PC-9 (cell line): Measurements from ENCODE around the gene ZBTB4. TPM values are rescaled to one million over a fixed set of nuclear protein-coding genes. Genes with fewer than 3 reads are reported as not detected.

Experiments used
- BruUV-seq: library from RNA; stranded (reverse); fragments of 400-500 nt; replicated peaks from 2 replicates; lab custom pipeline; 2021; lab: Mats Ljungman, UMichigan
- CTCF ChIA-PET: fragments of 300-600 bp; sonication (Branson Sonifier 250); formaldehyde crosslinking; loops from one replicate; lab custom pipeline; 2022; ENCODE audit warnings: antibody characterized with exemption; lab: Charles Lee
- POLR2A ChIA-PET: fragments of 300-600 bp; sonication (Branson Sonifier 250); formaldehyde crosslinking; loops from one replicate; lab custom pipeline; 2022; ENCODE audit warnings: antibody characterized with exemption; ENCODE audit not compliant: unreplicated experiment; lab: Charles Lee
- DNase-seq, 2 experiments: peaks; one replicate each; pipeline versions ENCODE4 v3.0.0 to v3.0.0-alpha.2; 2015 to 2022; ENCODE audit warnings: mixed read lengths in 1 of 2
- H2AFZ ChIP-seq: fragments of 200-600 bp; sonication (generic); 2 replicates; pipeline ENCODE4 v1.8.1; 2017; ENCODE audit warnings: antibody characterized with exemption
- H3F3A ChIP-seq: fragments of 200-600 bp; sonication (generic); 2 replicates; pipeline ENCODE4 v1.8.1; 2017; ENCODE audit warnings: antibody characterized with exemption, mild to moderate bottlenecking, low read depth; ENCODE audit not compliant: insufficient read depth
- H3K27ac ChIP-seq: fragments of 200-600 bp; sonication (generic); 2 replicates; pipeline ENCODE4 v1.6.1; 2016; ENCODE audit warnings: mixed run types
- H3K27me3 ChIP-seq: fragments of 200-600 bp; sonication (generic); 2 replicates; pipeline ENCODE4 v1.6.1; 2016; ENCODE audit warnings: low read depth, mixed run types; ENCODE audit not compliant: insufficient read depth
- H3K36me3 ChIP-seq: fragments of 200-600 bp; sonication (generic); 2 replicates; pipeline ENCODE4 v1.6.1; 2016; ENCODE audit warnings: low read depth, mixed run types
- H3K4me1 ChIP-seq: fragments of 200-600 bp; sonication (generic); replicated peaks from 2 replicates; pipeline ENCODE4 v1.6.1; 2016; ENCODE audit warnings: mixed run types; ENCODE audit not compliant: insufficient read depth
- H3K4me2 ChIP-seq: fragments of 200-600 bp; sonication (generic); 2 replicates; pipeline ENCODE4 v1.6.1; 2017; ENCODE audit warnings: mixed run types
- H3K4me3 ChIP-seq: fragments of 200-600 bp; sonication (generic); 2 replicates; pipeline ENCODE4 v1.6.1; 2016; ENCODE audit warnings: mixed run types
- H3K79me2 ChIP-seq: fragments of 200-600 bp; sonication (generic); 2 replicates; pipeline ENCODE4 v1.6.1; 2017; ENCODE audit warnings: low read depth, mixed run types
- H3K9me2 ChIP-seq: fragments of 200-600 bp; sonication (generic); 2 replicates; pipeline ENCODE4 v1.8.1; 2017; ENCODE audit warnings: mild to moderate bottlenecking; ENCODE audit not compliant: insufficient read depth
- H3K9me3 ChIP-seq: fragments of 200-600 bp; sonication (generic); 2 replicates; pipeline ENCODE4 v1.8.1; 2016; ENCODE audit warnings: low read depth; ENCODE audit not compliant: insufficient read depth
- H4K20me1 ChIP-seq: fragments of 200-600 bp; sonication (generic); 2 replicates; pipeline ENCODE4 v1.8.1; 2017; ENCODE audit not compliant: insufficient read depth
- EZH2 ChIP-seq: fragments of 200-600 bp; sonication (generic); IDR thresholded peaks from 2 replicates; pipeline ENCODE4 v1.8.0; 2017; ENCODE audit warnings: antibody characterized with exemption, low read depth
- intact Hi-C: fragments of 100-400 bp; cut with micrococcal nuclease; formaldehyde crosslinking; loops from one replicate; pipeline ENCODE4 v1.10.0; 2022; ENCODE audit not compliant: unreplicated experiment
- total RNA-seq: library from RNA; stranded (reverse); gene quantifications from 2 replicates; pipeline ENCODE4 v1.2.3, GENCODE V29; 2021
- TF ChIP-seq, protein P1 (sequence below): fragments of 200-600 bp; sonication (generic); conservative IDR thresholded peaks from 2 replicates; pipeline ENCODE4 v1.6.1; 2017; ENCODE audit warnings: mixed run types, antibody characterized with exemption, mild to moderate bottlenecking, moderate library complexity

Gene ZBTB4
- total RNA-seq, 1 experiment from 2014 or later, result 54.0 TPM

DNA sequence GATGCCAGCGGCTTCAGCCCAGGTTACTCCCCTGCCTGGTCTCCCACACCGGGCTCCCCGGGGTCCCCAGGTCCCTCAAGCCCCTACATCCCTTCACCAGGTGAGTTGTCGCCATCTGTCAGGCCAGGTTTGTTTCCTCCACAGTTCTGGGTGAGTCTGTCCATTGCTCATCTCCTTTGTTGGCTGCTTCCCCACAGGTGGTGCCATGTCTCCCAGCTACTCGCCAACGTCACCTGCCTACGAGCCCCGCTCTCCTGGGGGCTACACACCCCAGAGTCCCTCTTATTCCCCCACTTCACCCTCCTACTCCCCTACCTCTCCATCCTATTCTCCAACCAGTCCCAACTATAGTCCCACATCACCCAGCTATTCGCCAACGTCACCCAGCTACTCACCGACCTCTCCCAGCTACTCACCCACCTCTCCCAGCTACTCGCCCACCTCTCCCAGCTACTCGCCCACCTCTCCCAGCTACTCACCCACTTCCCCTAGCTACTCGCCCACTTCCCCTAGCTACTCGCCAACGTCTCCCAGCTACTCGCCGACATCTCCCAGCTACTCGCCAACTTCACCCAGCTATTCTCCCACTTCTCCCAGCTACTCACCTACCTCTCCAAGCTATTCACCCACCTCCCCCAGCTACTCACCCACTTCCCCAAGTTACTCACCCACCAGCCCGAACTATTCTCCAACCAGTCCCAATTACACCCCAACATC is 33.6 kb upstream of the ZBTB4 start:
- Histone ChIP-seq H4K20me1 (no peaks in the 10 kb centered on the region), H3K27me3 (no peaks in the 10 kb centered on the region), H3K4me2 (no peak overlapping the region), H3K9me2 (no peaks in the 10 kb centered on the region), H3K79me2 (no peaks in the 10 kb centered on the region), H3K4me1 (no peaks in the 10 kb centered on the region), H3F3A (peaks cover 7% of the 10 kb centered on the region; the same call in 1 of the 2 replicates), H3K9me3 (no peaks in the 10 kb centered on the region), H3K4me3 (no peak overlapping the region), H2AFZ (no peak overlapping the region), H3K27ac (no peak overlapping the region), H3K36me3 (no peaks in the 10 kb centered on the region)
- ChIA-PET CTCF (interaction anchor here (0.6 kb wide), 2 partner anchors 76 to 267 kb away, joined by 3 to 5 read pairs; no protein-coding TSS in a partner anchor), POLR2A (interaction anchor here (0.5 to 0.6 kb wide), 2 partner anchors 28 to 102 kb away, joined by 3 to 15 read pairs; partner anchors contain the start of gene FXR2)
- TF ChIP-seq, protein P1, sequence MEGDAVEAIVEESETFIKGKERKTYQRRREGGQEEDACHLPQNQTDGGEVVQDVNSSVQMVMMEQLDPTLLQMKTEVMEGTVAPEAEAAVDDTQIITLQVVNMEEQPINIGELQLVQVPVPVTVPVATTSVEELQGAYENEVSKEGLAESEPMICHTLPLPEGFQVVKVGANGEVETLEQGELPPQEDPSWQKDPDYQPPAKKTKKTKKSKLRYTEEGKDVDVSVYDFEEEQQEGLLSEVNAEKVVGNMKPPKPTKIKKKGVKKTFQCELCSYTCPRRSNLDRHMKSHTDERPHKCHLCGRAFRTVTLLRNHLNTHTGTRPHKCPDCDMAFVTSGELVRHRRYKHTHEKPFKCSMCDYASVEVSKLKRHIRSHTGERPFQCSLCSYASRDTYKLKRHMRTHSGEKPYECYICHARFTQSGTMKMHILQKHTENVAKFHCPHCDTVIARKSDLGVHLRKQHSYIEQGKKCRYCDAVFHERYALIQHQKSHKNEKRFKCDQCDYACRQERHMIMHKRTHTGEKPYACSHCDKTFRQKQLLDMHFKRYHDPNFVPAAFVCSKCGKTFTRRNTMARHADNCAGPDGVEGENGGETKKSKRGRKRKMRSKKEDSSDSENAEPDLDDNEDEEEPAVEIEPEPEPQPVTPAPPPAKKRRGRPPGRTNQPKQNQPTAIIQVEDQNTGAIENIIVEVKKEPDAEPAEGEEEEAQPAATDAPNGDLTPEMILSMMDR, result no peak
- TF ChIP-seq EZH2, result no peak
- intact Hi-C loops, result loop anchor here (5.0 kb wide), 1 partner anchor 174 kb away; the partner anchor contains the start of genes TP53 and WRAP53
- no TSS peak for BruUV-seq
- DNase-seq, result no peak

DNA sequence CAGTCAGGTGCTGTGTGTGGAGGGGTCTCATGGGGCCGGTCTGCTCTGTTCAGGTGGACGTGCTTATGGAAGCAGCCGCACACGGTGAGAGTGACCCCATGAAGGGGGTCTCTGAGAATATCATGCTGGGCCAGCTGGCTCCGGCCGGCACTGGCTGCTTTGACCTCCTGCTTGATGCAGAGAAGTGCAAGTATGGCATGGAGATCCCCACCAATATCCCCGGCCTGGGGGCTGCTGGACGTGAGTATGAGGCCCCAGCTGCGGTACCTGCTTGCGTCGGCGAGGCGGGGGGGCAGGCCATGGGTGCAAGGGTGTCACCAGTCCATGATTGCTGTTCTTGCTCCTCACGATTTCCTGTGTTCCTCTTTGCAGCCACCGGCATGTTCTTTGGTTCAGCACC is 32.7 kb upstream of the ZBTB4 start:
- intact Hi-C loops, result loop anchor here (5.0 kb wide), 1 partner anchor 175 kb away; the partner anchor contains the start of genes TP53 and WRAP53
- Histone ChIP-seq H3K4me1 (no peaks in the 10 kb centered on the region), H3K79me2 (no peaks in the 10 kb centered on the region), H3K4me2 (no peak overlapping the region), H4K20me1 (no peaks in the 10 kb centered on the region), H3K9me2 (no peaks in the 10 kb centered on the region), H3K27me3 (no peaks in the 10 kb centered on the region), H3F3A (peaks cover 7% of the 10 kb centered on the region; the same call in 1 of the 2 replicates), H3K36me3 (no peaks in the 10 kb centered on the region), H2AFZ (no peak overlapping the region), H3K9me3 (no peaks in the 10 kb centered on the region), H3K4me3 (no peak overlapping the region), H3K27ac (no peak overlapping the region)
- TF ChIP-seq, protein P1, result no peak
- no peak for TF ChIP-seq EZH2
- POLR2A ChIA-PET, result no interaction called here
- CTCF ChIA-PET, result no interaction called here
- no TSS peak for BruUV-seq
- DNase-seq, result no peak

DNA sequence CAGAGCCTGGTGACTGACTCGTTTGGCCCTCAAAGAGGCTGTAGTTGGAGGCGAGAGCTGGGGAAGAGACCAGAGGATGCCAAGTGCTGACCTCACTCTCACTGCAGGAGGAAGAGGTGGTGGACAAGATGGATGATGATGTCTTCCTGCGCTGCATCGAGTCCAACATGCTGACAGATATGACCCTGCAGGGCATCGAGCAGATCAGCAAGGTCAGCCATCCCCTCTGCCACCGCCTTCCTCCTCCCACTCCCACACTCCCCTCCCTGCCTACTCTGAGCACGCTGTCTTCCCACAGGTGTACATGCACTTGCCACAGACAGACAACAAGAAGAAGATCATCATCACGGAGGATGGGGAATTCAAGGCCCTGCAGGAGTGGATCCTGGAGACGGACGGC is 31.7 kb upstream of the ZBTB4 start:
- CTCF ChIA-PET, result no interaction called here
- Histone ChIP-seq H3K9me2 (no peaks in the 10 kb centered on the region), H3K9me3 (no peaks in the 10 kb centered on the region), H3K79me2 (no peaks in the 10 kb centered on the region), H3K27ac (no peak overlapping the region), H3K4me2 (no peak overlapping the region), H3K36me3 (no peaks in the 10 kb centered on the region), H3F3A (peaks cover 7% of the 10 kb centered on the region; the same call in 1 of the 2 replicates), H3K4me3 (no peak overlapping the region), H3K4me1 (no peaks in the 10 kb centered on the region), H4K20me1 (no peaks in the 10 kb centered on the region), H3K27me3 (no peaks in the 10 kb centered on the region), H2AFZ (no peak overlapping the region)
- no peak for DNase-seq
- no TSS peak for BruUV-seq
- POLR2A ChIA-PET, result no interaction called here
- TF ChIP-seq EZH2, result no peak
- TF ChIP-seq, protein P1, result no peak
- intact Hi-C loops, result loop anchor here (5.0 kb wide), 1 partner anchor 176 kb away; the partner anchor contains the start of genes TP53 and WRAP53
